Body of pancreas (tissue), 4 donors: Measurements from ENCODE around the gene TSFM. TPM values are rescaled to one million over a fixed set of nuclear protein-coding genes. Genes with fewer than 3 reads are reported as not detected.

Experiments used
- ATAC-seq: fragments of 150-250 bp; one replicate; pipeline ENCODE4 v1.9.1; 2016
- DNase-seq, 4 donors: peaks; one replicate each; pipeline ENCODE4 v3.0.0-alpha.2; 2019
- H3K27ac ChIP-seq, 4 donors: fragments of 200-600 bp; sonication (generic); 1 replicate in 3 of 4; 2 replicates in 1 of 4; pipeline versions ENCODE4 v1.5.1 to v1.6.1; 2016 to 2019; ENCODE audit warnings: mild to moderate bottlenecking in 1 of 4, mixed read lengths in 1 of 4, moderate library complexity in 1 of 4
- H3K27me3 ChIP-seq, 2 donors: fragments of 200-600 bp; sonication (generic); one replicate each; pipeline ENCODE4 v1.6.0; 2016; ENCODE audit warnings: mild to moderate bottlenecking in 1 of 2
- H3K36me3 ChIP-seq, 2 donors: fragments of 200-600 bp; sonication (generic); replicated peaks in 1 of 2; 2 replicates each; pipeline ENCODE4 v1.5.1; 2016; ENCODE audit warnings: low read depth in 2 of 2; ENCODE audit not compliant: insufficient read depth in 1 of 2
- H3K4me1 ChIP-seq: fragments of 200-600 bp; sonication (generic); one replicate; pipeline ENCODE4 v1.6.0; 2016
- H3K4me3 ChIP-seq, 2 donors: fragments of 200-600 bp; sonication (generic); 1 replicate in 1 of 2; 2 replicates in 1 of 2; pipeline ENCODE4 v1.5.1; 2016 to 2019
- H3K9me3 ChIP-seq, 3 donors: fragments of 200-600 bp; sonication (generic); 1 replicate in 2 of 3; 2 replicates in 1 of 3; pipeline ENCODE4 v1.5.1; 2016
- POLR2A ChIP-seq, 3 donors: fragments of 450-650 bp; IDR thresholded peaks; one replicate each; pipeline ENCODE4 v1.6.1; 2016; ENCODE audit warnings: antibody characterized with exemption in 3 of 3, mild to moderate bottlenecking in 2 of 3
- WGBS, 2 donors: methylation state at CpG; one replicate each; pipeline ENCODE4 v1.1.5; 2017; 5-methylcytosine and 5-hydroxymethylcytosine counted together
- intact Hi-C: fragments of 100-400 bp; cut with DNase I; formaldehyde crosslinking; loops from one replicate; pipeline ENCODE4 v1.15.1; 2023
- total RNA-seq, 2 donors: library from RNA; depleted of rRNA; stranded (reverse); fragments of >200 nt; gene quantifications; one replicate each; pipeline ENCODE4 v1.1.0, GENCODE V29; 2016
- TF ChIP-seq, protein P1 (sequence below), 7 experiments: fragments of 450-650 bp in 4 of 7; fragments of 200-600 bp in 3 of 7; sonication (generic) in 3 of 7; IDR thresholded peaks; one replicate each; pipeline ENCODE4 v1.5.1; 2016 to 2019; ENCODE audit warnings: antibody characterized with exemption in 7 of 7

TSFM gene
- total RNA-seq, 2 donors from 2014 or later: 9.2 to 18.4 TPM

- peak in 1 of 4 donors; percentile 39 for DNase-seq
- H3K9me3 ChIP-seq: no peaks in the 10 kb centered on the region
- WGBS, 2 donors: 89 to 90% methylated on average over 5 of the region's 5 CpGs
- no peaks in the 10 kb centered on the region for H3K4me1 ChIP-seq
- no peaks in the 10 kb centered on the region for H3K27me3 ChIP-seq
- H3K27ac ChIP-seq: no peak overlapping the region
- intact Hi-C loops: no loop called here
- ATAC-seq: no peak
- no peak overlapping the region for H3K4me3 ChIP-seq
- TF ChIP-seq, protein P1, sequence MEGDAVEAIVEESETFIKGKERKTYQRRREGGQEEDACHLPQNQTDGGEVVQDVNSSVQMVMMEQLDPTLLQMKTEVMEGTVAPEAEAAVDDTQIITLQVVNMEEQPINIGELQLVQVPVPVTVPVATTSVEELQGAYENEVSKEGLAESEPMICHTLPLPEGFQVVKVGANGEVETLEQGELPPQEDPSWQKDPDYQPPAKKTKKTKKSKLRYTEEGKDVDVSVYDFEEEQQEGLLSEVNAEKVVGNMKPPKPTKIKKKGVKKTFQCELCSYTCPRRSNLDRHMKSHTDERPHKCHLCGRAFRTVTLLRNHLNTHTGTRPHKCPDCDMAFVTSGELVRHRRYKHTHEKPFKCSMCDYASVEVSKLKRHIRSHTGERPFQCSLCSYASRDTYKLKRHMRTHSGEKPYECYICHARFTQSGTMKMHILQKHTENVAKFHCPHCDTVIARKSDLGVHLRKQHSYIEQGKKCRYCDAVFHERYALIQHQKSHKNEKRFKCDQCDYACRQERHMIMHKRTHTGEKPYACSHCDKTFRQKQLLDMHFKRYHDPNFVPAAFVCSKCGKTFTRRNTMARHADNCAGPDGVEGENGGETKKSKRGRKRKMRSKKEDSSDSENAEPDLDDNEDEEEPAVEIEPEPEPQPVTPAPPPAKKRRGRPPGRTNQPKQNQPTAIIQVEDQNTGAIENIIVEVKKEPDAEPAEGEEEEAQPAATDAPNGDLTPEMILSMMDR (IDR thresholded peaks at IDR 0.05): no peak
- TF ChIP-seq POLR2A (IDR thresholded peaks at IDR 0.05): no peak
- H3K36me3 ChIP-seq: peaks cover 7 to 11% of the 10 kb centered on the region in 2 donors
Measured at GRCh38 chr12:57810450-57810849, 27.9 kb downstream of the TSFM start.

DNA sequence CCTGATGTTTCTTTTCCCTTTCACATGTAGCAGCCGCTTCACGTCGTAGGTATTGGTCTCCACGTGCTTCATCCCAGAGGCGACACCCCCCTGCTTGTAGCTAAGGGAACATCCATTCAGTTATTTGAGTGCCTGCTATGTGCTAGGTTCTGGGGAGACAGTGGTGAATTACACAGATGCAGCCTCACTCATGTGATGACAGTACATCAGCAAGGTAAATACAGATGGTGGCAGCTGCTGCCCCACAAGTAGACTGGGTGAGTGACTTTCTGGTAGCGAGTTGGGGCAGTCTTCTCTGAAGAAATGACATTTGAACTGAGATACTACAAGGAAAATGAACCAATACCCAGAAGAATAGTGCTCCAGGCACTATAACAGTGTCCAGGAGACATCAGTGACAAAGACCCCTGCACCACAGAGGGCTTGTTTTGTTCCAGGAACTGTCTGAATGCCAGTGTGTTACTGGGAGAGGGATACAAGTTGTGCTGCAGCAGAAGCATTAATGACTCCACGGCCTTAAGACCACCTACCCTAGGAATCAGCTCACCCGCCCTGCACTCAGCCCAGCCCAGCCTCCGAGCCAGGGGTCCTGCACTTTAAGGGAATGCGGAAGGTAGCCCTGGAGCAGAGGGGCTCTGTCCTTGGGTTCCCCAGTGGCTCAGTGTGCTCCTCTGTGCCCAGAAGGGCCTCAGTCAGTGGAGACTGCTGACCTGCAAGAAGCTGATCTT is 28.6 kb downstream of the TSFM start:
- intact Hi-C loops: no loop called here
- no peak overlapping the region for H3K4me3 ChIP-seq
- H3K27me3 ChIP-seq: no peaks in the 10 kb centered on the region
- WGBS, 2 donors: 87 to 89% methylated on average over 9 to 10 of the region's 10 CpGs
- ATAC-seq: no peak
- no peaks in the 10 kb centered on the region for H3K4me1 ChIP-seq
- DNase-seq: no peak
- H3K27ac ChIP-seq: no peak overlapping the region
- H3K9me3 ChIP-seq: no peaks in the 10 kb centered on the region
- TF ChIP-seq, protein P1 (IDR thresholded peaks at IDR 0.05): no peak
- no peak for TF ChIP-seq POLR2A (IDR thresholded peaks at IDR 0.05)
- H3K36me3 ChIP-seq: peaks cover 7 to 9% of the 10 kb centered on the region in 2 donors

GRCh38 chr12:57813111-57813970 is 30.8 kb downstream of the TSFM start:
- intact Hi-C loops: no loop called here
- Histone ChIP-seq H3K9me3 (no peaks in the 10 kb centered on the region), H3K27ac (no peak overlapping the region), H3K4me1 (no peaks in the 10 kb centered on the region), H3K36me3 (peaks cover 0 to 4% of the 10 kb centered on the region in 2 donors), H3K27me3 (no peaks in the 10 kb centered on the region), H3K4me3 (no peak overlapping the region)
- ATAC-seq (no peak), DNase-seq (no peak)
- no peak for TF ChIP-seq POLR2A (IDR thresholded peaks at IDR 0.05)
- TF ChIP-seq, protein P1 (IDR thresholded peaks at IDR 0.05): no peak
- WGBS, 2 donors: 43 to 74% methylated on average over 6 to 14 of the region's 14 CpGs

DNA sequence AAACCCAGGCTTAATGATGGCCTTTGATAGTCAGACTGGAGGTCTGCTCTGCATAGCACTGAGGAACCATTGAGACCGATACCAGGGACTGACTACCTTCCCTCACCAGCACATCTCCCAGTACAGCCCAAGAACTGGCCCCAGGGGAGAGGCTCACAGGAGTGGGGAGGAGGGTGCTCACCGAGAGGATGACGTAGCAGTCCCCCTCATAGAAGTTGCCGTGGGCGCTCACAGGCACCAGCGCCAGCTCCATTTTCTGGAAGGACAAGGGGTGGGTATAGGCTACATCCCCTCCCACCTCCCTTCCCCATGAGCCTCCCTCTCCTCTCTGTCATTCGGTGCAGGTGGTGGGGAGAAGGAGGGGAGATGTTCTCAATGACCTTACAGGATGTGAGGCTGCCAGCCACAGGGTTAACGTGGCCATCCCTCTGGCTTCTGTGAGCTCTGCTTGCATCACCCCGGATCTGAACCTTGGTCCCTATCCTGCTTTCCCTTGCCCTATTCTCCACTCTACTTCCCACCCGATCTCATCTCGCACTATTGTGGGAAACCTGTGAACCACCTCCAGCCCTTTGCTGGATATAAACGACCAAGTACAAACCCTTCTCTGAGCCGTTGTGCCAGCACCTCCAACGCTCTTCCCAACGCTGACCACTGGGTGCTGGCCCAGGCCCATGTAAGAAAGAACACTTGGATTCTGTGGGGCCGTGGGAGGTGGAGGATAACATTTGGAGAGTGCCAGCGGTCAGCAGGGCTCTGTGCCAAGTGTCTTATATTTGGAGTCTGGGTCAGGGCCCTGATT is 31.6 kb downstream of the TSFM start:
- Histone ChIP-seq H3K4me1 (no peaks in the 10 kb centered on the region), H3K4me3 (no peak overlapping the region), H3K36me3 (peaks cover 0 to 3% of the 10 kb centered on the region in 2 donors), H3K9me3 (no peaks in the 10 kb centered on the region), H3K27me3 (no peaks in the 10 kb centered on the region), H3K27ac (no peak overlapping the region)
- TF ChIP-seq, protein P1 (IDR thresholded peaks at IDR 0.05): no peak
- TF ChIP-seq POLR2A (IDR thresholded peaks at IDR 0.05): no peak
- WGBS, 2 donors: 54 to 69% methylated on average over 12 to 17 of the region's 17 CpGs
- no peak for DNase-seq
- intact Hi-C loops: no loop called here
- peak; percentile 15 for ATAC-seq
